Liver (tissue), 9 donors: Measurements from ENCODE around the gene GPANK1. TPM values are rescaled to one million over a fixed set of nuclear protein-coding genes. Genes with fewer than 3 reads are reported as not detected.

Experiments
- DNase-seq: peaks from one replicate; pipeline ENCODE4 v3.0.0-alpha.2; 2017; ENCODE audit warnings: low spot score
- H3K27ac ChIP-seq, 2 donors: one replicate each; pipeline ENCODE4 v1.7.0; 2013; ENCODE audit warnings: inconsistent platforms in 2 of 2, low read length in 2 of 2, control low read depth in 1 of 2, low read depth in 1 of 2, mild to moderate bottlenecking in 1 of 2
- H3K27me3 ChIP-seq, 4 donors: one replicate each; pipeline versions ENCODE4 v1.6.1 to v1.7.0; 2013; ENCODE audit warnings: low read length in 3 of 4, inconsistent platforms in 1 of 4, mild to moderate bottlenecking in 1 of 4, moderate library complexity in 1 of 4; ENCODE audit not compliant: control insufficient read depth in 4 of 4, insufficient read depth in 4 of 4
- H3K36me3 ChIP-seq, 4 donors: one replicate each; pipeline versions ENCODE4 v1.6.1 to v1.7.0; 2013; ENCODE audit warnings: low read length in 3 of 4, mild to moderate bottlenecking in 3 of 4, low read depth in 1 of 4, moderate library complexity in 1 of 4; ENCODE audit not compliant: control insufficient read depth in 4 of 4, insufficient read depth in 3 of 4
- H3K4me1 ChIP-seq, 4 donors: one replicate each; pipeline versions ENCODE4 v1.6.1 to v1.7.0; 2013; ENCODE audit warnings: low read length in 3 of 4, mild to moderate bottlenecking in 3 of 4, moderate library complexity in 1 of 4; ENCODE audit not compliant: control insufficient read depth in 4 of 4, insufficient read depth in 4 of 4
- H3K4me3 ChIP-seq, 3 donors: one replicate each; pipeline versions ENCODE4 v1.6.1 to v1.7.0; 2013; ENCODE audit warnings: low read length in 3 of 3, control low read depth in 1 of 3, low read depth in 1 of 3, mild to moderate bottlenecking in 1 of 3
- H3K9ac ChIP-seq, 2 donors: one replicate each; pipeline ENCODE4 v1.7.0; 2013; ENCODE audit warnings: low read length in 2 of 2, mild to moderate bottlenecking in 2 of 2, moderate library complexity in 2 of 2, control low read depth in 1 of 2, low read depth in 1 of 2
- H3K9me3 ChIP-seq, 4 donors: one replicate each; pipeline versions ENCODE4 v1.6.1 to v1.7.0; 2013; ENCODE audit warnings: low read length in 3 of 4; ENCODE audit not compliant: control insufficient read depth in 4 of 4
- ATF3 ChIP-seq: IDR thresholded peaks from 2 replicates; pipeline ENCODE4 v1.6.1; 2016; ENCODE audit warnings: antibody characterized with exemption
- EGR1 ChIP-seq, 2 donors: IDR thresholded peaks; 2 replicates each; pipeline ENCODE4 v1.6.1; 2016 to 2018; ENCODE audit warnings: antibody characterized with exemption in 2 of 2, low read depth in 2 of 2
- FOXA1 ChIP-seq: IDR thresholded peaks from 2 replicates; pipeline ENCODE4 v1.6.1; 2016; ENCODE audit warnings: antibody characterized with exemption
- FOXA2 ChIP-seq: IDR thresholded peaks from 2 replicates; pipeline ENCODE4 v1.6.1; 2016; ENCODE audit warnings: antibody characterized with exemption
- GABPA ChIP-seq, 2 donors: IDR thresholded peaks in 1 of 2; conservative IDR thresholded peaks in 1 of 2; 2 replicates each; pipeline ENCODE4 v1.6.1; 2016; ENCODE audit warnings: antibody characterized with exemption in 2 of 2, mild to moderate bottlenecking in 1 of 2, moderate library complexity in 1 of 2
- HNF4A ChIP-seq, 2 donors: conservative IDR thresholded peaks; 2 replicates each; pipeline ENCODE4 v1.6.1; 2016; ENCODE audit warnings: antibody characterized with exemption in 2 of 2, mild to moderate bottlenecking in 2 of 2
- HNF4G ChIP-seq: IDR thresholded peaks from 2 replicates; pipeline ENCODE4 v1.6.1; 2016; ENCODE audit warnings: antibody characterized with exemption
- JUND ChIP-seq, 2 donors: IDR thresholded peaks; 2 replicates each; pipeline ENCODE4 v1.6.1; 2016; ENCODE audit warnings: antibody characterized with exemption in 2 of 2
- MAX ChIP-seq: IDR thresholded peaks from 2 replicates; pipeline ENCODE4 v1.6.1; 2016; ENCODE audit warnings: antibody characterized with exemption
- NR2F2 ChIP-seq: IDR thresholded peaks from 2 replicates; pipeline ENCODE4 v1.6.1; 2016; ENCODE audit warnings: antibody characterized with exemption
- RAD21 ChIP-seq, 2 donors: IDR thresholded peaks; 2 replicates each; pipeline ENCODE4 v1.6.1; 2016; ENCODE audit warnings: antibody characterized with exemption in 2 of 2, mild to moderate bottlenecking in 2 of 2
- RXRA ChIP-seq, 2 donors: IDR thresholded peaks; 2 replicates each; pipeline ENCODE4 v1.6.1; 2017 to 2018; ENCODE audit warnings: antibody characterized with exemption in 2 of 2, mild to moderate bottlenecking in 1 of 2
- SP1 ChIP-seq: IDR thresholded peaks from 2 replicates; pipeline ENCODE4 v1.6.1; 2018; ENCODE audit warnings: antibody characterized with exemption, mild to moderate bottlenecking
- TAF1 ChIP-seq: conservative IDR thresholded peaks from 2 replicates; pipeline ENCODE4 v1.6.1; 2016; ENCODE audit warnings: antibody characterized with exemption, mild to moderate bottlenecking
- YY1 ChIP-seq: IDR thresholded peaks from 2 replicates; pipeline ENCODE4 v1.6.1; 2016; ENCODE audit warnings: antibody characterized with exemption, mild to moderate bottlenecking
- WGBS: extraction: QIAGEN DNeasy Blood & Tissue Kit; methylation state at CpG from one replicate; pipeline ENCODE4 v1.1.7; 2013; 5-methylcytosine and 5-hydroxymethylcytosine counted together
- polyA plus RNA-seq, 2 donors: library from polyadenylated mRNA; stranded (reverse) in 1 of 2; unstranded in 1 of 2; fragments of 200-250 nt in 1 of 2; fragments of >200 nt in 1 of 2; fragmentation: Nextera tagmentation in 1 of 2; extraction: Ambion mirVana in 1 of 2; gene quantifications; one replicate each; pipeline versions ENCODE4 v1.2.1 to v1.2.3, GENCODE V29; 2013 to 2015
- total RNA-seq, 2 donors: library from RNA; depleted of rRNA; stranded (reverse); fragments of >200 nt; gene quantifications; one replicate each; pipeline ENCODE4 v1.2.3, GENCODE V29; 2014
- TF ChIP-seq, protein P1 (sequence below): IDR thresholded peaks from 2 replicates; pipeline ENCODE4 v1.6.1; 2016; ENCODE audit warnings: antibody characterized with exemption, mild to moderate bottlenecking
- TF ChIP-seq, protein P2 (sequence below): IDR thresholded peaks from 2 replicates; pipeline ENCODE4 v1.6.1; 2016; ENCODE audit warnings: antibody characterized with exemption
- TF ChIP-seq, protein P3 (sequence below): fragments of 150-350 bp; IDR thresholded peaks from 2 replicates; pipeline ENCODE4 v1.5.1; 2017; ENCODE audit warnings: improper control_type of control experiment, low read depth, low read length; ENCODE audit not compliant: missing input control
- donor health status: healthy.
- donor health status: healthy.
- donor health status: healthy.
- donor health status: healthy.
- donor health status: healthy.

Gene GPANK1
- total and polyA plus RNA-seq, 4 donors, result 7.6 to 13.9 (median 11.2) TPM

- Histone ChIP-seq H3K36me3 (no peaks in the 10 kb centered on the region), H3K9me3 (no peaks in the 10 kb centered on the region), H3K4me1 (peaks cover 3 to 16% (median 12%) of the 10 kb centered on the region in 4 donors), H3K27me3 (no peaks in the 10 kb centered on the region), H3K4me3 (peak overlapping the region in 1 of 3 donors; percentile 11), H3K9ac (no peak overlapping the region), H3K27ac (peak overlapping the region; percentile 2 to 6)
- no peak for DNase-seq
- TF ChIP-seq ATF3, result no peak
- TF ChIP-seq, protein P1, sequence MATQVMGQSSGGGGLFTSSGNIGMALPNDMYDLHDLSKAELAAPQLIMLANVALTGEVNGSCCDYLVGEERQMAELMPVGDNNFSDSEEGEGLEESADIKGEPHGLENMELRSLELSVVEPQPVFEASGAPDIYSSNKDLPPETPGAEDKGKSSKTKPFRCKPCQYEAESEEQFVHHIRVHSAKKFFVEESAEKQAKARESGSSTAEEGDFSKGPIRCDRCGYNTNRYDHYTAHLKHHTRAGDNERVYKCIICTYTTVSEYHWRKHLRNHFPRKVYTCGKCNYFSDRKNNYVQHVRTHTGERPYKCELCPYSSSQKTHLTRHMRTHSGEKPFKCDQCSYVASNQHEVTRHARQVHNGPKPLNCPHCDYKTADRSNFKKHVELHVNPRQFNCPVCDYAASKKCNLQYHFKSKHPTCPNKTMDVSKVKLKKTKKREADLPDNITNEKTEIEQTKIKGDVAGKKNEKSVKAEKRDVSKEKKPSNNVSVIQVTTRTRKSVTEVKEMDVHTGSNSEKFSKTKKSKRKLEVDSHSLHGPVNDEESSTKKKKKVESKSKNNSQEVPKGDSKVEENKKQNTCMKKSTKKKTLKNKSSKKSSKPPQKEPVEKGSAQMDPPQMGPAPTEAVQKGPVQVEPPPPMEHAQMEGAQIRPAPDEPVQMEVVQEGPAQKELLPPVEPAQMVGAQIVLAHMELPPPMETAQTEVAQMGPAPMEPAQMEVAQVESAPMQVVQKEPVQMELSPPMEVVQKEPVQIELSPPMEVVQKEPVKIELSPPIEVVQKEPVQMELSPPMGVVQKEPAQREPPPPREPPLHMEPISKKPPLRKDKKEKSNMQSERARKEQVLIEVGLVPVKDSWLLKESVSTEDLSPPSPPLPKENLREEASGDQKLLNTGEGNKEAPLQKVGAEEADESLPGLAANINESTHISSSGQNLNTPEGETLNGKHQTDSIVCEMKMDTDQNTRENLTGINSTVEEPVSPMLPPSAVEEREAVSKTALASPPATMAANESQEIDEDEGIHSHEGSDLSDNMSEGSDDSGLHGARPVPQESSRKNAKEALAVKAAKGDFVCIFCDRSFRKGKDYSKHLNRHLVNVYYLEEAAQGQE, result no peak
- no peak for TF ChIP-seq RAD21 (IDR thresholded peaks at IDR 0.05)
- no peak for TF ChIP-seq NR2F2
- no peak for TF ChIP-seq JUND (IDR thresholded peaks at IDR 0.05)
- no peak for TF ChIP-seq GABPA (IDR thresholded peaks at IDR 0.05 in 1 of 2, conservative IDR thresholded peaks at IDR 0.05 in 1 of 2)
- no peak for TF ChIP-seq EGR1 (IDR thresholded peaks at IDR 0.05; ENCODE audit: low read depth in 2 of 2)
- TF ChIP-seq, protein P2, sequence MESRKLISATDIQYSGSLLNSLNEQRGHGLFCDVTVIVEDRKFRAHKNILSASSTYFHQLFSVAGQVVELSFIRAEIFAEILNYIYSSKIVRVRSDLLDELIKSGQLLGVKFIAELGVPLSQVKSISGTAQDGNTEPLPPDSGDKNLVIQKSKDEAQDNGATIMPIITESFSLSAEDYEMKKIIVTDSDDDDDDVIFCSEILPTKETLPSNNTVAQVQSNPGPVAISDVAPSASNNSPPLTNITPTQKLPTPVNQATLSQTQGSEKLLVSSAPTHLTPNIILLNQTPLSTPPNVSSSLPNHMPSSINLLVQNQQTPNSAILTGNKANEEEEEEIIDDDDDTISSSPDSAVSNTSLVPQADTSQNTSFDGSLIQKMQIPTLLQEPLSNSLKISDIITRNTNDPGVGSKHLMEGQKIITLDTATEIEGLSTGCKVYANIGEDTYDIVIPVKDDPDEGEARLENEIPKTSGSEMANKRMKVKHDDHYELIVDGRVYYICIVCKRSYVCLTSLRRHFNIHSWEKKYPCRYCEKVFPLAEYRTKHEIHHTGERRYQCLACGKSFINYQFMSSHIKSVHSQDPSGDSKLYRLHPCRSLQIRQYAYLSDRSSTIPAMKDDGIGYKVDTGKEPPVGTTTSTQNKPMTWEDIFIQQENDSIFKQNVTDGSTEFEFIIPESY, result no peak
- TF ChIP-seq SP1, result no peak
- no peak for TF ChIP-seq HNF4A (conservative IDR thresholded peaks at IDR 0.05)
- TF ChIP-seq, protein P3, sequence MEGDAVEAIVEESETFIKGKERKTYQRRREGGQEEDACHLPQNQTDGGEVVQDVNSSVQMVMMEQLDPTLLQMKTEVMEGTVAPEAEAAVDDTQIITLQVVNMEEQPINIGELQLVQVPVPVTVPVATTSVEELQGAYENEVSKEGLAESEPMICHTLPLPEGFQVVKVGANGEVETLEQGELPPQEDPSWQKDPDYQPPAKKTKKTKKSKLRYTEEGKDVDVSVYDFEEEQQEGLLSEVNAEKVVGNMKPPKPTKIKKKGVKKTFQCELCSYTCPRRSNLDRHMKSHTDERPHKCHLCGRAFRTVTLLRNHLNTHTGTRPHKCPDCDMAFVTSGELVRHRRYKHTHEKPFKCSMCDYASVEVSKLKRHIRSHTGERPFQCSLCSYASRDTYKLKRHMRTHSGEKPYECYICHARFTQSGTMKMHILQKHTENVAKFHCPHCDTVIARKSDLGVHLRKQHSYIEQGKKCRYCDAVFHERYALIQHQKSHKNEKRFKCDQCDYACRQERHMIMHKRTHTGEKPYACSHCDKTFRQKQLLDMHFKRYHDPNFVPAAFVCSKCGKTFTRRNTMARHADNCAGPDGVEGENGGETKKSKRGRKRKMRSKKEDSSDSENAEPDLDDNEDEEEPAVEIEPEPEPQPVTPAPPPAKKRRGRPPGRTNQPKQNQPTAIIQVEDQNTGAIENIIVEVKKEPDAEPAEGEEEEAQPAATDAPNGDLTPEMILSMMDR, result no peak
- TF ChIP-seq YY1, result no peak
- no peak for TF ChIP-seq HNF4G
- TF ChIP-seq FOXA2, result no peak
- TF ChIP-seq RXRA (IDR thresholded peaks at IDR 0.05), result no peak
- no peak for TF ChIP-seq FOXA1
- no peak for TF ChIP-seq TAF1
- TF ChIP-seq MAX, result no peak
- WGBS, result 81% methylated on average over 7 of the region's 7 CpGs
Measured at GRCh38 chr6:31615748-31616147, 49.0 kb downstream of the GPANK1 start.
